ENCODE measurements around the gene RNF144A.

GRCh38 chr2:6920743-6921064 is 3.5 kb downstream of the RNF144A start:
- TF ChIP-seq ESRRA (CRISPR knock-in tag; IDR thresholded peaks at IDR 0.05; ENCODE audit: borderline replicate concordance) (no peak), CTCF (IDR thresholded peaks at IDR 0.05) (no peak), E2F1 (CRISPR knock-in tag; IDR thresholded peaks at IDR 0.05) (no peak), ERG (CRISPR knock-in tag; IDR thresholded peaks at IDR 0.05) (no peak), TP53 (CRISPR knock-in tag; IDR thresholded peaks at IDR 0.05) (no peak), FOXJ3 (CRISPR knock-in tag; IDR thresholded peaks at IDR 0.05; ENCODE audit: borderline replicate concordance) (no peak), TEAD1 (CRISPR knock-in tag; IDR thresholded peaks at IDR 0.05) (no peak)
- TF ChIP-seq, protein P1, sequence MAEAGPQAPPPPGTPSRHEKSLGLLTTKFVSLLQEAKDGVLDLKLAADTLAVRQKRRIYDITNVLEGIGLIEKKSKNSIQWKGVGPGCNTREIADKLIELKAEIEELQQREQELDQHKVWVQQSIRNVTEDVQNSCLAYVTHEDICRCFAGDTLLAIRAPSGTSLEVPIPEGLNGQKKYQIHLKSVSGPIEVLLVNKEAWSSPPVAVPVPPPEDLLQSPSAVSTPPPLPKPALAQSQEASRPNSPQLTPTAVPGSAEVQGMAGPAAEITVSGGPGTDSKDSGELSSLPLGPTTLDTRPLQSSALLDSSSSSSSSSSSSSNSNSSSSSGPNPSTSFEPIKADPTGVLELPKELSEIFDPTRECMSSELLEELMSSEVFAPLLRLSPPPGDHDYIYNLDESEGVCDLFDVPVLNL (CRISPR knock-in tag; IDR thresholded peaks at IDR 0.05; ENCODE audit: borderline replicate concordance, low read depth): no peak
- TF ChIP-seq, protein P2, sequence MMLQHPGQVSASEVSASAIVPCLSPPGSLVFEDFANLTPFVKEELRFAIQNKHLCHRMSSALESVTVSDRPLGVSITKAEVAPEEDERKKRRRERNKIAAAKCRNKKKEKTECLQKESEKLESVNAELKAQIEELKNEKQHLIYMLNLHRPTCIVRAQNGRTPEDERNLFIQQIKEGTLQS (CRISPR knock-in tag; conservative IDR thresholded peaks at IDR 0.05): no peak
- TF ChIP-seq, protein P3, sequence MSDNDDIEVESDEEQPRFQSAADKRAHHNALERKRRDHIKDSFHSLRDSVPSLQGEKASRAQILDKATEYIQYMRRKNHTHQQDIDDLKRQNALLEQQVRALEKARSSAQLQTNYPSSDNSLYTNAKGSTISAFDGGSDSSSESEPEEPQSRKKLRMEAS (CRISPR knock-in tag; IDR thresholded peaks at IDR 0.05): no peak
- TF ChIP-seq, protein P4, sequence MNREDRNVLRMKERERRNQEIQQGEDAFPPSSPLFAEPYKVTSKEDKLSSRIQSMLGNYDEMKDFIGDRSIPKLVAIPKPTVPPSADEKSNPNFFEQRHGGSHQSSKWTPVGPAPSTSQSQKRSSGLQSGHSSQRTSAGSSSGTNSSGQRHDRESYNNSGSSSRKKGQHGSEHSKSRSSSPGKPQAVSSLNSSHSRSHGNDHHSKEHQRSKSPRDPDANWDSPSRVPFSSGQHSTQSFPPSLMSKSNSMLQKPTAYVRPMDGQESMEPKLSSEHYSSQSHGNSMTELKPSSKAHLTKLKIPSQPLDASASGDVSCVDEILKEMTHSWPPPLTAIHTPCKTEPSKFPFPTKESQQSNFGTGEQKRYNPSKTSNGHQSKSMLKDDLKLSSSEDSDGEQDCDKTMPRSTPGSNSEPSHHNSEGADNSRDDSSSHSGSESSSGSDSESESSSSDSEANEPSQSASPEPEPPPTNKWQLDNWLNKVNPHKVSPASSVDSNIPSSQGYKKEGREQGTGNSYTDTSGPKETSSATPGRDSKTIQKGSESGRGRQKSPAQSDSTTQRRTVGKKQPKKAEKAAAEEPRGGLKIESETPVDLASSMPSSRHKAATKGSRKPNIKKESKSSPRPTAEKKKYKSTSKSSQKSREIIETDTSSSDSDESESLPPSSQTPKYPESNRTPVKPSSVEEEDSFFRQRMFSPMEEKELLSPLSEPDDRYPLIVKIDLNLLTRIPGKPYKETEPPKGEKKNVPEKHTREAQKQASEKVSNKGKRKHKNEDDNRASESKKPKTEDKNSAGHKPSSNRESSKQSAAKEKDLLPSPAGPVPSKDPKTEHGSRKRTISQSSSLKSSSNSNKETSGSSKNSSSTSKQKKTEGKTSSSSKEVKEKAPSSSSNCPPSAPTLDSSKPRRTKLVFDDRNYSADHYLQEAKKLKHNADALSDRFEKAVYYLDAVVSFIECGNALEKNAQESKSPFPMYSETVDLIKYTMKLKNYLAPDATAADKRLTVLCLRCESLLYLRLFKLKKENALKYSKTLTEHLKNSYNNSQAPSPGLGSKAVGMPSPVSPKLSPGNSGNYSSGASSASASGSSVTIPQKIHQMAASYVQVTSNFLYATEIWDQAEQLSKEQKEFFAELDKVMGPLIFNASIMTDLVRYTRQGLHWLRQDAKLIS (CRISPR knock-in tag; IDR thresholded peaks at IDR 0.05; ENCODE audit: borderline replicate concordance): no peak
